Measurements from ENCODE around the gene TINCR.
"Not testable (repeated sequence)": the region's sequence is repeated elsewhere in the genome, so short reads cannot be mapped to it uniquely, and the experiment has no call there.

The TINCR gene

GRCh38 chr19:5567360-5567969 is at the start of gene TINCR:
TINCR (minus strand) TSS chr19:5567953.
- DNase-seq = no peak

DNA sequence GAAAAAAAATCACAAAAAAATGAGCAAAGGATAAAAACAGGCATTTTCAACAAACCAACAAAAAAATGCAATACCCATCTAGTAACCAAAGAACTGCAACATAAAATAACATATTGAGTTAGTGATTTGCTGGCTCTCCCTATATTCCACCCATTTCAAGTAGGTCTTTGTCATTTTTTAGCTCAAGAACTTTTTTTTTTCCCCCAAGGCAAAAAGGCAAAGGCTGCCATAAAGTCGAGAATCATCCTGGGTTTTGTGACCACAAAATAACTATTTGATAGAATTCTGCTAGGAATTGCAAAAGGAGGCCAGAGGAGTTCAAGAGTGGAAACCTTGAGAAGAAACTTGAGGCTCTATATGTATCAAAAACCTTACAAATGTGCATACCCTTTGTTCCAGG is 49.3 kb upstream of the TINCR start:
- DNase-seq = no peak

- DNase-seq = no peak
Observed at GRCh38 chr19:5615756-5616327, 48.1 kb upstream of the TINCR start.

DNA sequence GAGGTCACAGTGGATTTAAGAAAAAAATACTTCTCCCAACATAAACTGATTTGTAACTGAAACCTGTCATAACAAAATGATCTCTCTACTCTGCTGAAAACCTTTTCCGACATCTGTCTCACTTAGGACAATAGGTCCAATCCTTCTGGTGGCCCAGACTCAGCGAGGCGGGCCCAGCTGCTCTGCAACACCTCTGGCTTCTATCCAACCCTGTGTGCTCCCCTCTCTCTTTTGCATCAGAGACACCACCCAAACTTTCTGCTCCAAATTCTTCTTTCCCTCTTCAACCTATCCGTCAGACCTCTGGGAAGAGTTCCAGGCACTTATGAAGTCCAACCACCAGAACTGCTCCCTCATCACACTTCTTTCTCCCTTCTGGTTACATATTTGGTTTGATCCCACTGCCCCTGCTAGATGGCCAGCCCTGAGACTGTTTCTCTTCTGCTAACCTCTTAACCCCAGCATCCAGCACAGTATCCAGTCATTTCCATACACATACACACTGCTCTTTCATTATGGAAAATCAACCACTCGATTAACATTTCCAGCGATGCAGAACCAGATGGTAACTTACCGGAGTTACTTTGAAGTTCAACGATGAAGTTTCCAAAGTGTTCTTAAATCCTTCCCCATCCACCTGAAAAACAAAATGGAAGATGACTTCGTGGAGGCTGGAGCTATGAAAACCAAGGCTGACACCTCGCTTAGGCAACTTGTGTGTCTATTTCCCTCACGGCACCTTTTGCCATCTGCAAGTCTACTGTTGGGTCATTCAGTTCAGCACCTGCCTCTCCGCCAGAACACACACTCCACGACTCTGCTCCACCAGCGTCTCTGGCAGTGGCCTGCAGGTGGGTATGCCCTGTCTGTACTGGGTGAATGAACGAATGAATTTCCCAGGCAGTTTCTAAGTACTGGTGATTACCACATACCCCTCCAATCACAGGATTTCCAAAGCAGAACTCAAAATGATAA is 45.4 kb upstream of the TINCR start:
- no peak for DNase-seq

DNA sequence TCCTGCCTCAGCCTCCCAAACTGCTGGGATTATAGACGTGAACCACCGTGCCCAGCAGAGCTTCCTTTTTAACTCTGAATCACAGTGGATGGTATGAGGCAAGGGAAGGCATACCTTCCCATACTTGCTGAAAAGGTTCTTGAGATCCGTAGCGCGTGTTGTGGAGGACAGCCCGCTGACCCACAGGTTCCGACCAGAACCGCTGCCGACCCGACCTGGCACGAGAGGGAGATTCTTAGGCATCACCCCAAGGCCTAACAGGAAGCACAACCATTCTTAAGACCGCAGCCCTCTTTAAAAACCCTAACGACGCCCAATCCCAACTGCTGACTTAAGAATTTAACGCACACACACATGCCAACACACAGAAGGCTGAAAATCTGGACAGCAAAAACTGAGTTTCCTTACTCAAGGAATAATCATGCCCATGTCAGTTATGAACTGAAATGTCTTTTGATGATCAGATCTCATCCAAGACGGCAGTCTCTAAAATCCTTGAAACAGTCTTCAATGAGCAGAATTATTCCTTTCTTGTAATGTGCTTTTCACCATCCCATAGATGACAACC is 42.2 kb upstream of the TINCR start:
- no peak for DNase-seq

DNA sequence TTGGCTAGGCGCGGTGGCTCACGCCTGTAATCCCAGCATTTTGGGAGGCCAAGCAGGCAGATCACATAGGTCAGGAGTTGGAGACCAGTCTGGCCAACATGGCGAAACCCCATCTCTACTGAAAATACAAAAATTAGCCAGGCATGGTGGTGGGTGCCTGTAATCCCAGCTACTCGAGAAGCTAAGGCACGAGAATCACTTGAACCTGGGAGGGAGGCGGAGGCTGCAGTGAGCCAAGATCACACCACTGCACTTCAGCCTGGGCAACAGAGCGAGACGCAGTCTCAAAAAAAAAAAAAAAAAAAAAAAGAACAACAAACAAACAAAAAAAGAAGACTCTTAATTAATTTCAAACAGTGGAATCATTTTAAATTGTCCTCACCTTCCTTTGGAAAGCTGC is 41.0 kb upstream of the TINCR start:
- DNase-seq = not testable (repeated sequence)

DNA sequence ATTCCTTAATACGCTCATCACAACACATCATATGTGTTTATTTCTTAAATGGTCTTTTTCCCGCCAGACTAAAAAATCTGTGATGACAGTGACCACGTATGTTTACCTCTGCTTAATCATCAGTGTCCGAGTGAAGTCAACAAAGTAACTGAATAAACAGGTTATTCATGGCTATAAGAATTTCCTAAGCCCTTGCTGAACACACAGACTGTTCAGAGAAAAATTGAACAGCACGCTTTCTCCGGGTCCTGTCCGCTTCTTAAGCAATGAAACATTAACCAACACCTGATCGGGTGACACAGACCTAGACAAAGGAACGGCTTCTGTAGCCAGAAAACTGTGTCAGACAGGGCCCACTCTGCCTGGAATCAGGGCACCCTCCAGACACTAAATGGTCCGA is 40.5 kb upstream of the TINCR start:
- no peak for DNase-seq

DNA sequence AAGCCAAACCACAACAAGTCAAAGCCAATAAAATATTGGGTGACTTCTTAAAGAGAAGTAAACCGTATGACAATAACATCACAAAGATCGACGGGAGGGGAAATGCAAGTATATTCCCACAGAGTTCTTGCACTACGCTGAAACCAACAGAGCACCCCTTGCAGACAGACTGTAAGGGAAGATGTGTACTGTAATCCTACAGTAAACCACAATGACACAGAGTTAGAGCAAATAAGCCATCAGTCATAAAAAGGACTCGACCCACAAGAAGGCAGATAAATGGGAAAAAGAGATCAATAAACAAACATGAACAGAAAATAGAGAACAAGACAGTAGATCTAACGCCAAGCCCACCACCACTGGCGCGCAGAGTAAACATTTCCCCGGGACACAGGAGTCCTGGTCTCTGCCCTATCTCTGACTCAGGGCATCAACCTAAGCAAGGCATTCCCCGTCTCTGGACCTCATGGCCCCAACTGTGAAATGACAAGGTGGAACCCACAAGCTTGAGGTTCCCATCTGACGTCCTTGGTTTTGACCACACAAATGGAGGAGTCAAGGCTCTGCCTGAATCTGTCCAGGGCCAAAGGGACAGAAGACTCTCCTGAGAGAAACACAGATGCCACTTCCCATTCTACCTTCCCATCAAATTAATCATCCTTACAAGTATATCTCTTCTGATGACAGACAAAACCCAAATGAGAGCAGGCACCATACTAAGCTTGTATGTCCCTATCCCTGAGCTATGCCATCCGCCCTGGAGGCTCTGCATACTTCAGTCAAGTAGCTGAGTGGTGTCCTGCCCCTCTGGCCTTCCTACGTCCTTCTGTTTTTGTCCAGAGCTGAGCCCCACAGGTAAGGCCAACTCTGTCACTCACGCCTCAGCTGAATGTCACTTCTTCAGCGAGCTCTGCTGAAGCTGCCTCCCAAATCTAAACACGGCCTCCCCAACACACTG is 39.8 kb upstream of the TINCR start:
- no peak for DNase-seq

DNA sequence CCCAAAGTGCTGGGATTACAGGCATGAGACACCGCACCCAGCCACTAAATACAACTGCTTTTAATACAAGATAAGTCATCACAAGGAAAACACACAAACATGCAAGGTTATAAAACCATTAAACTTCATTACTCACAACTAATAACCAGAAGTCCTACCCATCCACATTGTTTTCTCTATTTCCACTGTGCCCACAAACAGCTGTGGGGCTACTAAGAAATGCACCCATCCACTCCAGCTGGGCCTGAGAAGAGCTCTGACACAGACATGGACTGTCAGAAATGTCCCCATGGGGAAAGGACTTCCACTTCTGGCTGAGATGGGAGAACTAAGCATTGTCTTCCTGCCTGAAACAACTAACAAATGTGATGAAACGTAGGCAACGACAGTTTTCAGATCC is 37.6 kb upstream of the TINCR start:
- DNase-seq = no peak

DNA sequence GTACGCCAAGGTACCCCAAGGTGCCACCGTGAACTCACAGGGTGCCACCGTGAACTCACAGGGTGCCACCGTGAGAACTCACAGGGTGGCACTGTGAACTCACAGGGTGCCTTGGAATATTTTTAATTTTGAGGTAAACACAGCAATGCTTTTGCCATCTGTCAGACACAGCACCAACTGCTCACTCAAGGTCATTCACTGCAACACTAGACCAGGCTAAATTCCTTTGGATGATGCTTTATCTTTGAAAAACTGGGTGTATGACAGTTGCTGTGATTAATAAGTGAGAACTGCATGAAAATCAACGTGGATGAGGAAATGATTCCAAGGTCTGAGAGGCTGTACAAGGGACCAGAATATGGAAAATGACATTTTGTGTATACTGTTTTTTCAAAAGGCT is 35.9 kb upstream of the TINCR start:
- DNase-seq = no peak

DNA sequence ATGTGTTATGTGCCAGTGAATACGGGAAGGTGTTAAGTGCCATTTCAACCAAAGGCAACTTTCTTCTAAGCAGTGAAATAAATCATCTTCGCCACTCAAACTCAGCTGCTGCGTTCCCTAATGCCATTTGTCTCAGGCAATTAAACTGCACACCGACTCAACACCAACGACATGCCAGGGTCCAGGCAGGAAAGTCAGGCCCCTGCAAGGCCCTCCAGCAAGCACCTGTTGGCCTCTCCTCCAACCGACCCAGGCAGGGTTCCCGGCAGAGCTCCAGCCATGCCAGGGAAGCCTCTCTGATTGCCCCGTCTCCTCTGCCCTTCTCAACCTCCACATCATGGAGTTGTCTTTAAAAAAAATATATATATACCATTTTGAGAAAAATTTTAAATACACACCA is 33.0 kb upstream of the TINCR start:
- no peak for DNase-seq

GRCh38 chr19:5595745-5596144 is 28.0 kb upstream of the TINCR start:
- DNase-seq = no peak

- no peak for DNase-seq
Observed at GRCh38 chr19:5595129-5595528, 27.4 kb upstream of the TINCR start.

- no peak for DNase-seq
Observed at GRCh38 chr19:5594521-5594950, 26.8 kb upstream of the TINCR start.

DNA sequence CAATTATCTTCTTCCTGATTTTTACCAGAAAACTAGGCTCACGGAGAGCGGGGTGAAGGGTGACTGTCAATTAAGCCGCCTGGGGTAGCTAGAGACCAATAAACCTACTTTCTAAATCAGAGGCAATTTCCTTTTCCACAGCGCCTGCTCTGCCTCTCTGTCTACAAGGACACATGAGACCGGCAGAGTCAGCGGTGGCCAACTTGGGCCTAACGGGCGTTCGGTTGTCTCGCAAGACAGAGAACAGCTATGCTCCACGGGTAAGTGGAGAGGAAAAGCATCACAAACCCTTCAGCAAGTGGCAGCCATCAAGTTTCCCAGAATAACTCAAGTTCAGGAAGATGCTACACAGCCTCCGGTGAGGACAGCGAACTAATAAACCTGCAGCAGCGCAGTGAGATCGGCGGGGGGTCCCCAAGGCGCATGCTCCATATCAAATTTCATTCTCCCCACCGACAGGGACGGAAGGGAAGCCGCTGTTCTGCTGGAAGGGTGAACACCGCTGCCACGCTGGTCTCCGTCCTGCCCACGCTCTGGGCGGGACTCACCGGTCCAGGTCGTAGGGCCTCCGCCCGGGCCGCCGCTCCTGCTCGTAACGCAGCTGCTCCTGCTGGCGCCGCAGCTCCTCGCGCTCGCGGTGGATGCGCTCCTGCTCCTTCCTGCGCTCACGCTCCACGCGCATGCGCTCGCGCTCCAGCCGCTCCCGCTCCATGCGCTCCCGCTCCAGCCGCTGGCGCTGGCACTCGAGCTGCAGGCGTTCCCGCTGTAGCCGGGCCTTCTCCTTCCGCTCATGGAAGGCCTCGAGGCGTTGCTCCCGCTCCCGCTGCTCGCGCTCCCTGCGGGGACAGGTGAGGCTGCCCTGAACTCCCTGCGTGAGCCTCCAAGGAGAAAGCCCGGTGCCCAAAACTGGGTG is 25.8 kb upstream of the TINCR start:
- no peak for DNase-seq

- DNase-seq = no peak
Observed at GRCh38 chr19:5592531-5593342, 25.0 kb upstream of the TINCR start.

DNA sequence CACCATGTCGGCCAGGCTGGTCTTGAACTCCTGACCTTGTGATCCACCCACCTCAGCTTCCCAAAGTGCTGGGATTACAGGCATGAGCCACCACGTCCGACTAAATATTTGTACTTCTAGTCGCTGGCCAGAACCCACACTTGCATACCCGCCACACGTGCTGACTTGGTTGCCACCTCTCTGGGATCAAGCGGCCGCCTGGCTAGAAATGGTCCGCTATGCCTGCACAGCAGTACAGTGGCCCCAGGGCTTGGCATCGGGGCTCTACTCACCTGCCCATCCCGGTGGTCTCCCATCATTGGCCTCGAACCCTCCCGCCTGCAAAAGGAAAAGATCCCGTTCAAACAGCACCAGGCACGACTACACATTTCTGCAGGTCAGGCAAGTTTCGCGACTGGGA is 23.7 kb upstream of the TINCR start:
- DNase-seq = no peak

- no peak for DNase-seq
Observed at GRCh38 chr19:5590865-5591154, 23.1 kb upstream of the TINCR start.

GRCh38 chr19:5590151-5590864 is 22.6 kb upstream of the TINCR start:
- no peak for DNase-seq

Data from stimulated activated CD8-positive, alpha-beta memory T cell treated with anti-CD3 and anti-CD28 coated beads, Interleukin-4, amount 100 ng/mL, for 48 hours (primary cell).